IMR-90 (cell line): ENCODE results near the gene SLC44A2.

Source experiments
- BHLHE40 ChIP-seq: fragments of 150-350 bp; IDR thresholded peaks from 2 replicates; pipeline ENCODE4 v1.6.1; 2016; ENCODE audit warnings: mild to moderate bottlenecking, low read depth, low read length
- CEBPB ChIP-seq: IDR thresholded peaks from 2 replicates; pipeline ENCODE4 v1.6.1; 2012; ENCODE audit warnings: low read depth, low read length, improper control_type of control experiment
- CHD1 ChIP-seq: IDR thresholded peaks from 2 replicates; pipeline ENCODE4 v1.6.1; 2012; ENCODE audit warnings: low read depth, low read length, improper control_type of control experiment
- CTCF ChIP-seq: conservative IDR thresholded peaks from 2 replicates; pipeline ENCODE4 v1.5.1; 2012; ENCODE audit warnings: mild to moderate bottlenecking, low read depth, low read length, improper control_type of control experiment
- ELK1 ChIP-seq: fragments of 150-350 bp; IDR thresholded peaks from 2 replicates; pipeline ENCODE4 v1.6.1; 2016; ENCODE audit warnings: low read depth, mild to moderate bottlenecking, low read length, moderate library complexity, borderline replicate concordance
- MAFK ChIP-seq: IDR thresholded peaks from 2 replicates; pipeline ENCODE4 v1.6.1; 2012; ENCODE audit warnings: low read depth, low read length, improper control_type of control experiment
- MXI1 ChIP-seq: IDR thresholded peaks from 2 replicates; pipeline ENCODE4 v1.6.1; 2012; ENCODE audit warnings: low read depth, mild to moderate bottlenecking, low read length, moderate library complexity, borderline replicate concordance
- NFE2L2 ChIP-seq: fragments of 150-350 bp; IDR thresholded peaks from 2 replicates; pipeline ENCODE4 v1.6.1; 2016; ENCODE audit warnings: low read depth, mild to moderate bottlenecking, low read length
- POLR2A ChIP-seq: IDR thresholded peaks from 2 replicates; pipeline ENCODE4 v1.6.1; 2012; ENCODE audit warnings: mild to moderate bottlenecking, low read depth, low read length
- RAD21 ChIP-seq: IDR thresholded peaks from 2 replicates; pipeline ENCODE4 v1.6.1; 2012; ENCODE audit warnings: low read length, improper control_type of control experiment
- RCOR1 ChIP-seq: IDR thresholded peaks from 2 replicates; pipeline ENCODE4 v1.6.1; 2012; ENCODE audit warnings: mild to moderate bottlenecking, low read length, improper control_type of control experiment; ENCODE audit not compliant: insufficient replicate concordance
- RFX5 ChIP-seq: IDR thresholded peaks from 2 replicates; pipeline ENCODE4 v1.8.0; 2012; ENCODE audit warnings: low read depth, mild to moderate bottlenecking, low read length, moderate library complexity
- SMC3 ChIP-seq: fragments of 150-350 bp; IDR thresholded peaks from 2 replicates; pipeline ENCODE4 v1.6.1; 2016; ENCODE audit warnings: low read depth, mild to moderate bottlenecking, antibody characterized with exemption, low read length, moderate library complexity
- USF2 ChIP-seq: fragments of 150-350 bp; IDR thresholded peaks from 2 replicates; pipeline ENCODE4 v1.6.1; 2017; ENCODE audit warnings: mild to moderate bottlenecking, antibody characterized with exemption, low read length, low read depth

GRCh38 chr19:10603873-10604459, 21.4 kb upstream of the SLC44A2 start:
- TF ChIP-seq CTCF (no peak), MXI1 (no peak), POLR2A (no peak), RFX5 (no peak), USF2 (no peak), RAD21 (no peak), ELK1 (no peak), NFE2L2 (no peak), MAFK (no peak), BHLHE40 (no peak), CEBPB (no peak), CHD1 (no peak), SMC3 (no peak), RCOR1 (no peak)
